CD4-positive, alpha-beta T cell treated with Interleukin-2 at 100 ng/mL for 4 hours (primary cell): ENCODE data around the gene LBHD2.

Source experiments
- DNase-seq: peaks from one replicate; pipeline ENCODE4 v3.0.0-alpha.2; 2020; ENCODE audit warnings: low spot score

Gene LBHD2

GRCh38 chr14:103068351-103069073 is 15.5 kb upstream of the LBHD2 start:
- DNase-seq = no peak

GRCh38 chr14:103070263-103070885 is 13.6 kb upstream of the LBHD2 start:
- DNase-seq = no peak

- no peak for DNase-seq
These were observed 13.0 kb upstream of the LBHD2 start for GRCh38 chr14:103070971-103071542.

- DNase-seq = no peak
These were observed 12.3 kb upstream of the LBHD2 start for GRCh38 chr14:103071544-103072251.

GRCh38 chr14:103072595-103073366 is 11.2 kb upstream of the LBHD2 start:
- no peak for DNase-seq

- DNase-seq = no peak
These were observed 10.6 kb upstream of the LBHD2 start for GRCh38 chr14:103073367-103073875.

GRCh38 chr14:103073876-103074728 is 9.9 kb upstream of the LBHD2 start:
- no peak for DNase-seq

GRCh38 chr14:103074729-103075367 is 9.2 kb upstream of the LBHD2 start:
- peak; percentile 12 for DNase-seq

- DNase-seq = peak; percentile 78
These were observed 5.6 kb upstream of the LBHD2 start for GRCh38 chr14:103078420-103078749.

- no peak for DNase-seq
These were observed 5.0 kb upstream of the LBHD2 start for GRCh38 chr14:103078860-103079587.

GRCh38 chr14:103081951-103082350 is 2.1 kb upstream of the LBHD2 start:
- DNase-seq = no peak

- DNase-seq = no peak
These were observed 1.4 kb downstream of the LBHD2 start for GRCh38 chr14:103085106-103086091.

- no peak for DNase-seq
These were observed 2.8 kb downstream of the LBHD2 start for GRCh38 chr14:103086771-103087342.

GRCh38 chr14:103087343-103087835 is 3.4 kb downstream of the LBHD2 start:
- DNase-seq = no peak

- DNase-seq = no peak
These were observed 4.9 kb downstream of the LBHD2 start for GRCh38 chr14:103088921-103089320.

GRCh38 chr14:103089386-103090335 is 5.7 kb downstream of the LBHD2 start:
- DNase-seq = no peak

GRCh38 chr14:103090481-103091020 is 6.5 kb downstream of the LBHD2 start:
- DNase-seq = no peak
